ENCODE data around the gene FN3KRP.

DNA sequence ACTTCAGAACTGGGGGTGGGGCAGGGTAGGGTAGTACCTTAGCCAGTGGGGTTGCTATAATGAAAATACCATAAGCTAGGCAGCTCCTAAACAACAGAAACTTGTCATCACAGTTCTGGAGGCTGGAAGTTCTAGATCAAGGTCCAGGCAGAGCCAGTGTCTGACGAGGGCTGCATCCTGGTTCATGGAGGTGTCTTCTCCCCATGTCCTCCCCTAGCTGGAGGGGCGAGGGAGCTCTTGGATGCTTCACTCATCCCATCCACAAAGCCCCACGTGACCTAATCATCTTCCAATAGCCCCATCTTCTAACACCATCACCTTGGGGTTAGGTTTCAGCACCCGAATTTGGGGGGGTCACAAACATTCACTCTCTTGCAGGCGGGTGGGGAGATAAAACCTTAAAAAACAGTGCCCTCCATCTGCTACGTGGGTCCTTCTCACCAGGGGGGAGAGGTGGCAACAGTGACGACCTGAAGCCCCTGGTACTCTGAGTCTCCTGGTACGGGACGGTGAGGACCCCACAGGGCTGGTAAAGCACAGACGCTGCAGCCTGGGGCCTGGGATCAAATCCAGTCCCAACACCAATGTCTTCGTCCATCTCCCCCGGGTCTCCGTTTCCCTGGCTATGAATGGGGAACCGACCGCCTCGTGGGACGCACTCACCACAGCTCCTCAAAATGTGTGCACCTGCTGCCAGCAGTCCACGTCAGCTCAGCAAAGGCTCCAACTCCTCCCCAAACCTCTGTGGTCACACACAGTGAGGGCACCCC lies 40.8 kb upstream of the FN3KRP start:
- TF ChIP-seq EZH2 (IDR thresholded peaks at IDR 0.05) (no peak), POLR2AphosphoS5 (IDR thresholded peaks at IDR 0.05; ENCODE audit: borderline replicate concordance, low read depth, low read length) (no peak), FOXP2 (optimal IDR thresholded peaks at IDR 0.05; ENCODE audit: control extremely low read depth, extremely low read length, insufficient read depth) (no peak)

Data from SK-N-MC (cell line).